NT2/D1 (cell line): Measurements from ENCODE around the gene PPP1R9A.

Experiments
- YY1 ChIP-seq: IDR thresholded peaks from 2 replicates; pipeline ENCODE4 v1.6.1; 2011; ENCODE audit not compliant: insufficient read length, insufficient read depth
- ZNF274 ChIP-seq: IDR thresholded peaks from 2 replicates; pipeline ENCODE4 v1.6.1; 2011; ENCODE audit warnings: mild to moderate bottlenecking, low read depth, low read length

DNA sequence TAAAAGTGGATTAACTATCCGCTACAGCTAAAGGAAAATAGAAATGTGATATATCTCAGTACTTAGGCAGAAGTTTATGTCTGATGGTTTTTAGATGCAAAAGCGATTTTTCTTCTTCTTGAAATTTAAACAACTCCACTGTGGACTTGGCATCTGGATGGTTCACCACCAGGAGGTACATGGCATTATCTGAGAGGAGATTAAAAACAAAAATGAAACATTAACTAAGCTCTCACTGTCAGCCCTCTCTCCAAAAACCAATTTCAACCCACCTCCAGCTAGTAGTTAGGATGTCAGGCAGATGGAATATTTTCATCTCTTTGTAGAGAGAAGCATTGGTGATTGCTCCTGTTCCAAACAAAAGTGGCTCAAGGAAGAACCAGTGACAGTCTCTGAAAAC is 404.0 kb downstream of the PPP1R9A start:
- TF ChIP-seq YY1 (no peak), ZNF274 (no peak)
